ENCODE results near the gene RGL1.

DNA sequence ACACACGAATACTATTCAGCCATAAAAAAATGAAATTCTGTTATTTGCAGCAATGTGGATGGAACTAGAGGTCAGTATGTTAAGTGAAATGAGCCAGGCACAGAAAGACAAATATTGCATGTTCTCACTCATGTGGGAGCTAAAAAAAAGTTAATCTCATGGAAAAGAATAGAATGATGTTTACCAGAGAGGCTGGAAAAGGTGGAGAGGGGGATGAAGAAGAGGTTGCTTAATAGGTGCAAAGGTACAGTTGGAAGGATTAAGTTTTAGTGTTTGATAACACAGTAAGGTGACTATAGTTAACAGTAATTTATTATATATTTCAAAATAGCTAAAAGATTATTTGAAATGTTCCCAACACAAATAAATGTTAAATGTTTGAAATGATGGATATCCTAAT lies 10.8 kb upstream of the RGL1 start:
- TF ChIP-seq, protein P1, sequence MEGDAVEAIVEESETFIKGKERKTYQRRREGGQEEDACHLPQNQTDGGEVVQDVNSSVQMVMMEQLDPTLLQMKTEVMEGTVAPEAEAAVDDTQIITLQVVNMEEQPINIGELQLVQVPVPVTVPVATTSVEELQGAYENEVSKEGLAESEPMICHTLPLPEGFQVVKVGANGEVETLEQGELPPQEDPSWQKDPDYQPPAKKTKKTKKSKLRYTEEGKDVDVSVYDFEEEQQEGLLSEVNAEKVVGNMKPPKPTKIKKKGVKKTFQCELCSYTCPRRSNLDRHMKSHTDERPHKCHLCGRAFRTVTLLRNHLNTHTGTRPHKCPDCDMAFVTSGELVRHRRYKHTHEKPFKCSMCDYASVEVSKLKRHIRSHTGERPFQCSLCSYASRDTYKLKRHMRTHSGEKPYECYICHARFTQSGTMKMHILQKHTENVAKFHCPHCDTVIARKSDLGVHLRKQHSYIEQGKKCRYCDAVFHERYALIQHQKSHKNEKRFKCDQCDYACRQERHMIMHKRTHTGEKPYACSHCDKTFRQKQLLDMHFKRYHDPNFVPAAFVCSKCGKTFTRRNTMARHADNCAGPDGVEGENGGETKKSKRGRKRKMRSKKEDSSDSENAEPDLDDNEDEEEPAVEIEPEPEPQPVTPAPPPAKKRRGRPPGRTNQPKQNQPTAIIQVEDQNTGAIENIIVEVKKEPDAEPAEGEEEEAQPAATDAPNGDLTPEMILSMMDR (conservative IDR thresholded peaks at IDR 0.05; ENCODE audit: low read depth, low read length): no peak
- TF ChIP-seq EZH2 (IDR thresholded peaks at IDR 0.05; ENCODE audit: low read length, unreplicated experiment): no peak

All from PC-3 (cell line).